TTC549 (cell line): ENCODE results near the gene PAX2.

ENCODE experiments used
- FAIRE-seq: peaks from 2 replicates; lab custom pipeline; 2012; peaks lifted over from hg19 to GRCh38; lab: Jason Lieb, UNC

Gene PAX2

DNA sequence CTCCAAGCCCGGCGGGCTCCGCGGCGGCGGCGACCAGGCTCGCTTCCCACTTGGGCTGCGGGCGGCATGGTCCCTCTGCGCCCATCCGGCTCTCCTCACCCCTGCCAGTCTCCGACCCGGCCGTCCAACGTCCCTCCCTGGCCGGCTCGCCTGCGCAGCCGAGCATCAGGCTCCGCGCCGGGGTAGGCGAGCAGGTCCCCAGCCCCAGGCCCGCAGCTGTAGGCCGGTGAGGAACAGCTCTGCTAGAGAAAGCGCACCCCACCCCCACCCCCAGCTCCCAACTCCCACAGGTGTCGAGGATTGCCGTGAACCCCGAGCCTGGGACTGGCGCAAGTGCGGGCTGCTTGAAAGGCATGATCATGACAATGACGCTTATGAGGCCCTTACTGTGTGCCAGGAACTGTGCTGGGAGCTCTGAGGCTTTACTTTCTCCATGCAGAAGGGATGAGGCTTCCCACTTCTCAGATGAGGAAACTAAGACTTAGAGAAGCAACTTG lies 20.8 kb upstream of the PAX2 start:
- FAIRE-seq, result no peak

DNA sequence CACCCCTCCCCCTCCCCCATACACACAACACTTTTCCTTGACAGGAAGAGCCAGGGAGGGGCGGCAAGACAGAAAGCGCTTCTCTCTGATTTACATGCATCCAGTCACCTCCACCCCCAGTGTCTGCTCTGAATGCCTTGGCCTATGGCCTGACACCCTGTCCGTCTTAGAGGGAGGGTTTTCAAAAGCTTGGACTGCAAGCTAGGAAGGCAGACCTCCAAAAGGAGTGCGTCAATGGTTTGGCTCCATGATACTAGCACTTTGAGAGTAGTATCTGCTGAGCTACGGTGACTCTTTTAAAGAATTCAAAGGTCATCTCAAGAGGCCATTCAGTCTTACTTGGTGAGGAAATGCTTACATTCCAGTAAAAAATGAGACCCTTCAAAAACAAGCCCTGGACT lies 20.3 kb upstream of the PAX2 start:
- FAIRE-seq, result no peak

DNA sequence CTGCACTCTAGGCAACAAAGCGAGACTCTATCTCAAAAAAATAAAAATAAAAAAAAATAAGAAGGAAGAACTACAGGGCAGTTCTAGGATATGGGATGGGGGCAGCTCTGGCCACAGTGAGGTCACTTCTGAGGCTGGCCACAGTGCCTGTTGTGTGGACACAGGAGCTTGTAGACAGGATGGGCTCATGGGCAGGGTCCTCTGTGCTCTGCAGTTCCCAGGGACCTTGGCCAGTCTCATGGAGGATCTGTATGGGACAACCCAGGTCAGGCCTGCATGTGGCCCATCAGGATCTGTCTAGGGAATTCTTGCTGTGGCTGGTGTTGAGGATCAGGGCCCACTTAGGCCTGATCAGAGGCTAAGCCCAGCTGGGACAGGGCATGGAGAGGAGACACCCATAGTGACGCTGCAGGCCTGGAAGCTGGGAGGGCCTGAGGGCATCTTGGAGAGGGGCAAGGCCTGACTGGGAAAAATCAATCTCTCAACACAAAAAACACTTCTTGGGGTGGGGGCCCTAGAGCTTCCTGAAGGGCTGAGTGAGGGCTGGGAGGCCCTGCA lies 19.4 kb upstream of the PAX2 start:
- FAIRE-seq, result no peak

DNA sequence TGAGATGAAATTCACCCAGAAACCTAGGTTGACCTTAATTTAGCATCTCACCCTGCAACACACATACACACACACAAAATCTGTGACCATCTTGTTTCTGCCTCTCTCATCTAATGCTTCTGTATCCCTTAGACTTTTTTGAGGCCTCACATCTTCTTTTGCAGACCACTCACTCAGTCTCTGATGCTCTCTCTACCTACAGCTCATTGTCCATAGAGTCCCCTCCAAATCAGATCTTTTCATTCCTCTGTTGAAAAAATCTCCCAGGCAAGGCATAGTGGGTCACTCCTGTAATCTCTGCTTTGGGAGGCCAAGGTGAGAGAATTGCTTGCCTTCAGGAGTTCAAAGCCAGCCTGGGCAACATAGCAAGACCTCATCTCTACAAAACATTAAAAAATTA lies 17.6 kb upstream of the PAX2 start:
- no peak for FAIRE-seq

DNA sequence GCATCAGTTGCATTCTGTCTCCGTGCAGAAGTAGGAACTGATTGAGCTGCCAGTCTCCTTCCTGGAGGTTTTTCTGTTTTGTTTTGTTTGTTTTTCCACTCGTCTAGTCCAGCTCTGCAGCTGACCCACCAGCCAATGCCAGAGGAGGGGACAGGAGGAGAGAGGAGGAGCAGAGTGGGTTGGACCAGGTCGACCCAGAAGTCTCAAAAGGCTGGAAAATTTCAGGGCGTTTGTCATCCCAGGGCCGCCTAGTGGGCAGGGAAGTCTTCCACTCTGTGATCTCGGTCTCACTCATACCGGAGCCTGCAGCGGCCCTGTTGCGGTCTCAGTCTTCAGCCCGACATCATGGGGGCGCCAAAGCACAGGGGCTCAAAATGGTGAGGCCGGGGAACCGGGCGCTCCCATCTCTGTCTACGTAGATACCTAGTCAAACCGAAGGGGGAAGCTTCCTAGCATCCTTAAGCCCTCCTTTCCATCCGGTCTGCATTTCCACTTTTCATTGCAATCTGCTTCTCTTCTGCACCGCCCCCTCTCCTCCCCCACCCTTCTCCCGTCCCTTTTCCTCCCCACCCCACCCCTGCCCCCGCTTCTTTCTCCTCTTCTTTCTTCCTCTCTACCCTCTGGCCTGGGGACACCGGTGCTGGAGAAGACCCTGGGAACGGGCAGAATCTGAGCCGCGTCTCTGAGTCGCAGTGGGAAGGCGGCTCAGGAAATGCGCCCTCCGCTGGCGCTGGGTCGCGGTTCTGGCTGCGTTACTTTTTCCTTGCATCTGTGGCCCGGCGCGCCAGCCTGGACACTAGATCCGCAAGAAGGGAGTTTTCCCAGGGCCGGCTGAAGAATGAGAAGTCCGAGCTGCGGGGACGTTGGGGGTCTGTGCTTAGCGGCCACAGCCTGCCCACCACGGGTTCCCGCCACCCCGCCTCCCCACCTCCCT lies 16.2 kb upstream of the PAX2 start:
- peak; percentile 3 for FAIRE-seq

DNA sequence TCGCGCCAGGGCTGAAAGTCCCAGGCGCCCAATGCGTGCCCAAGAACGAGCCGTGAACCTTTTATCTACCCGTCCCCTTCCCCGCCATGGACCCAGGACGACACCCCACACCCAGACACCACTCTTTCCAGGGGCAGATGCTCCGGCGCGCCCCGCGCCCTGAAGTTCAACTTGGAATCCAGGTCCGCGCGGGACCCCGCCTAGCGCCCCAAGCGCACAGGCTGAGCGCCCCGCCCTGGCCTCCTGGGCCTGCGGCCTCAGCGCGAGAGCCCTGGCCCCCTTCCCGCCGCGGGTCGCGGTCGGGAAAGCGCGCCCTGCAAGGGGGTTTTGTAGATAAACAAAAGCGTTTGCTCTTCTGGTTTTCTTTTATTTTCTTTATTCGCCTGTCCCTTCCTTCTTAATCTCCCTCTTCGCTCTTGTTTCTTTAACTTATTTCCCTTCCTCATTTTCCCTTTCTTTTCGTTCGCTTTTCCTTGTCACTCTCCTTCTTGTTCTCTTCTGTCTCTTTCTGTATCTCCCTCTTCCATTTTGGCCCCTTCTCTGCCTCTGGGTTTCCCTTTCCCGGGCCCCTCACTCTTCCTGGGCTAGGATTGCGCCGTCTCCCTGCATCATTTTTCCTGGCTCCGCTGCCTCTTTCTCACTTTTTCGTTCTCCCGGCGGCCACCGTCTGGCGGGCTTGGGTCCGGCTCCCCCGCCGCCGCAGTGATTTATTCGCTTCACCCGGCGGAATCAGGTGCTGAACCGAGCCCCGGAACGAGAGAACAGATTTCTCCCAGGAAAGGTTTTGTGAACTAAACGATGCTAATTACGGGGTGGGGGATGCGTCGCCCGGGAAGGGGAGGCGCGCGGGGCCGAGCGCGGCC lies 15.3 kb upstream of the PAX2 start:
- FAIRE-seq, result no peak

DNA sequence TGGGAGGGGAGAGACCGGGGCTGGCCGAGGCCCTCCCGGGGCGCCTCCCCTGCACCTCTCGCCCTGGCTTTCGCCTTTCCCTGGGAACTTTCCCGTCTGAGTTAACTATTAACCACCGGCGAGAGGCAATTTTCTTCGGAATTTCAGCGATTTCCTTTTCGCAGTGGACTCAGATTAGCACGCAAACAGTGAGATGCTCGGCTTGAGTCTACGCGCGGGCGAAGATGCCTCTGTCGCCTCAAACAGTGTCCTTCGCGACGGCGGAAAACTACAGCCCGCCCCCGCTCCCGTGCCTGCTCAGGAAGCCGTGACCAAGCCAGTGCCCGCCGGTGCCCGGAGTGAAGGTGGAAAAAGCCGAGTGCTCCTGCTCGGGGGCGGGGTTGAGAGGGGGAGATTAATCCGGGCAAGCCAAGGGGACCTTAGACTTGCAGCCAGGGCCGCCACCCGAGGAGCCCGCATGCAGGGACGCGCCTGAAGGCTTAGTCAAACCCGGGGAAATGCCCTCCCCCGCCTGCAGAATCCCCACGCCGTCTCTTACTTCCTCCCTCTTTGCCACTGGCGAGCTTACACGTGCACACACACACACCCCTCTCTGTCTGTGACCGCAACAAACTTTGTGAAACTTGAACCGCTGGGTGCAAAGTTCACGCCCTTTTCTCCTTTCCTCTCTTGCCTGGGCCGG lies 14.5 kb upstream of the PAX2 start:
- FAIRE-seq, result no peak

DNA sequence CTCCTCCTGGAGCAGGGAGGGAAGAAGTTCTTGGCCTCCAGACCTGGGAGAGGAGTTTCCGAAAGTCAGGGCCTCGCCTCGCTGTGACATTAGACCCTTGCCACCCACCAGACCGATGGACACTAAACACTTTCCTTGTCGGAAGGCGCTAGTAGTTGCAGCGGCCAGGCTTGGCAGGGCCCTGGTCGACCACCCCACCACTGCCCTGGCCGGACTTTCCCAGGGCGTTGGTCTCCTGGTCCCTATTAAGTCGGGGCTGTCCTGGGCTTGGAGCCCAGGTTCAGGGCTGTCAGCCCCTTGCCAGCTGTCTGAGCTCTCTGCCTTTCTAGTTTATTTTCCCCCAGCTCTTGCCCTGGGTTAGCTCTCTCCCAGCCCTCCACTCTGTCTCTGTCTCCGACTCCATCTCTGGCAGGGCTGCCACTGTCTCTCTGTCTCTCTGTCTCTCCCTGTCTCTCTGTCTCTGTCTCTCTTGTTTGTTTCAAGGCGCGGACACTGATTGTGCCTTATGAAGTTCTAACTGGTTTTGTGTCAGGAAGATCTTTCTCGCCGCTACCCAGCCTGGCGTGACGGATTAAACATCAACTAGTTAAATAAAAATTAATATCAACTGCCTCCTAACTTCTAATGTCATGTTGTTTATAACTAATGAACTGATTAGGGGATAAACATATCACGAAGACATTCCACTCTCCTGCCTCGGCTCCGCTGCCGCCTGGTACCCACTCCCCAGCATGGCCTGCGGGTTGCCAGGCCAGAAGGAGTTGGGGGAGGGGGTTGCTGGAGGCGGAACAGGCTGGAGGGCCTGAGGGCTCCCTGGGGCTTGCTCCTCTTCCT lies 13.8 kb upstream of the PAX2 start:
- FAIRE-seq, result no peak

DNA sequence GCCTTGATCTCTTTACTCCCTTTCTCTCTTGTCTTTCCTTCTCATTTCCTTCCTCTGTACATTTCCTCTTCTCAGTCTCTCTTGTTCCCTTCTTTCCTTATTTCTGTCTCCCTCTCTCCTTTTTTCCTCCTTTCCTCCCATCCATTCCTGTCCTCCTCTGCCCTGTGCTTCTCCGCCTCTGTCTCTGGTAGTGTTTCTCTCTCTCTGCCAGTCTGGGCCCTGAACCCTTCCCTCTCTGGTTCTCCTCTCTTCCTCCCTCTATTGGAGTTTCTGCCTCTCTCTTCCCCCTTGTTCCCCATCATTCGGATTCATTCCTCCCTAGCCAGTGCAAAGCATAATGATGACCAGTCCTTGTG lies 13.2 kb upstream of the PAX2 start:
- FAIRE-seq, result no peak

DNA sequence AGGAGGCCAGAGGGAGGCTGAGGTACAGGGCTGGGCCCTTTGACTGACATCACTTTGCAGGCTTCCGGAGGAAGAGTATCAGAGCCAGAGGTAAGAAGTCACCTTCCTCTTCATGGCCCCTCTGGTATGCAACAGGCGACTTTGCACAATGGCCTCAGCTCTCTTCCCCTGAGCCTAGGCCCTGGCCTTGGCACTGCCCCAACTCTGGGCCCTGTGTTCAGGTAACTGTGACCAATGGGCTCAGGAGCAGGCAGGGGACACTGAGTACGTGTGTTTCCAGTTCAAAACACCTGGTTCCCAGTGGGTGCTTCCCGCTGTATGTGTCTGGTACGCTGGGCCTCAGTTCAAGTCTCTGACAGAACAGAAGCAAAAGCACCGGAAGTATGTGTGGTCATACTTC lies 12.1 kb upstream of the PAX2 start:
- FAIRE-seq, result no peak

DNA sequence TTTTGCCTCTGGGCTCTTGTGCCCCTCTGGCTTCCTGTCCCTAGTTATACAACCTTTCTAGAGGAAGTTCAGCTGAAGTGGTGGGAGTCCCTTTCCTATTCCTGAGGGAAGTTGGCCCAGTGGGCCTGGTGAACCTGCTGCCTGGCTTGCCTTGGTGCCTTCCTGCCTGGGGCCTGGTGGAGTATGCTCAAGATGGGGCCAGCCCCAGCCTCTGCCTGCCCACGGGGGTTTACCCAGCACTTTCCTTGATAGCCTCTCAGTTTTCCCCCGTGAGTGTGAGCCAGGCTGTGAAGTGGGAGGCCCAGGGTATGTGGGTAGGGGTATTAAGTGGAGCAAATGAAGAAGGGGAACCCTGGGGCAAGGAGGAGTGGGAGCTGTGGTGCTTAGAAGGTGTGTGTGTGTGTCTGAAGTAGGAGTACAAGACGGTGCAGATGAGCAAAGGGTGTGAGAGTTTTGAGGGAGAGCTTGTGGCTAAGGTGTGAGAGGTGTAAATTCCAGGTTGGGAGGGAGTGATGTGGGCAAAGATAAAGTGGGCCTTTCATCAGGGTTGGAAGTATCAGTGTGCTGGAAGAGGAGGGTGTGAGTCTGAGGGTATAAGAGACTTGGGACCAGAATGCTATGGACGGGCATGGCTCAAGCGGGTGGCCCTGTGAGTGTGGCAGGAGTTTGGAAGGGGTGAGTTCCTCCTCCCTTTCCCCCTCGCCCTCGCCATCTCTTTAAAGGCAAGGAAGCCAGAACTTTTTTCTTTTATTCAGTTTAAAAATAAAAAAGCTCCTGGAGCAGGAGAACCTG lies 10.9 kb upstream of the PAX2 start:
- FAIRE-seq, result no peak

DNA sequence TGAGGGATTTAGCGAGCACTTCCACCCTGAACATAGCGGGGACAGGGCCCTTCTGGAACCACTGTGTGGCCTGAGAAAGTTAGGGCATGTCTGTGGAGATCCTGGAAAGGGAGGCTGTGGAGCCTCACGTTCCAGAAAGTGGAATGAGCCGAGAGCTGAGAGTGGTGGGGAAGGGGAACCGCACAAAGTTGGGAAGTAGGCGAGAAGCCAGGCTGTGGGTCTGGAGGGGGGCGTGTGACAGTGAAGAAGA lies 10.4 kb upstream of the PAX2 start:
- no peak for FAIRE-seq

DNA sequence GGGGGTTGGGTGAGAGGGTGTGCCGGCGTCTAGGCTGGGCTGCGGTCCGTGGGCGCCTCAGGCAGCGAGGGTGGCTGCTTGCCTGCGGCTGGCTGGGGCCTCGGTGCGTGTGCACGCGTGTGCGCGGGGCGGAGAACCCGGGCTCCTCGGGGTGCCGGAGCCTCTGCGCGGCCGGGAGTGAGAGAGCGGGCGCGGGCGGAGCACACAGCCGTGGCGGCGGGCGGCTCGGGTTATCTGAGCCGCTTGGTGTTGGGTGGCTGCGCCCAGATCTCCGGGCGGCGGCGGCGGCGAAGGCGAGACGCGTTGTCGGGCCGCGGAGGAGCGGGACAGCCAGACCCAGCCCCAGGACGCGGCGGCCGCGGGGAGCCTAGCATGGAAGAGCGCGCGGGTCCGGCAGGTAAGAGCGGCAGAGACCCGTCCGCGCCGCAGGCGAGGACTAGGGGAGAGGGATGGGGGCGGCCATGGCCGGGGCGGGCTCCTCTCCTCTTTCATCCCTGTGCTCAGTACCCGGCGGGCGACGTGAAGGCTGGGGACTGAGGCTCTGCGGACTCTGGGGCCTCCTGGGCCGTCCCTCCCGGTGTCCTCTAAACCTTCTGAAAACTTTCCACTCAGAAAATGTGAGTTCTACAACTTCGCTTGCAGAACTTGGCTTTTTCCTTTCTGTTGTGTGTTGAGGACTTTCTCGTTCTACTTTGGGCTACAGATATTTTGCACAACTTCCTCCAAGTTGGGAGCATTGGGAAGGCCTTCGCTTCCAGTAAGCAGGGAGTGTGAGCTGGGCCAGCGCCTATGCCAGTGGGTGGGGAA lies 9.8 kb upstream of the PAX2 start:
- no peak for FAIRE-seq

DNA sequence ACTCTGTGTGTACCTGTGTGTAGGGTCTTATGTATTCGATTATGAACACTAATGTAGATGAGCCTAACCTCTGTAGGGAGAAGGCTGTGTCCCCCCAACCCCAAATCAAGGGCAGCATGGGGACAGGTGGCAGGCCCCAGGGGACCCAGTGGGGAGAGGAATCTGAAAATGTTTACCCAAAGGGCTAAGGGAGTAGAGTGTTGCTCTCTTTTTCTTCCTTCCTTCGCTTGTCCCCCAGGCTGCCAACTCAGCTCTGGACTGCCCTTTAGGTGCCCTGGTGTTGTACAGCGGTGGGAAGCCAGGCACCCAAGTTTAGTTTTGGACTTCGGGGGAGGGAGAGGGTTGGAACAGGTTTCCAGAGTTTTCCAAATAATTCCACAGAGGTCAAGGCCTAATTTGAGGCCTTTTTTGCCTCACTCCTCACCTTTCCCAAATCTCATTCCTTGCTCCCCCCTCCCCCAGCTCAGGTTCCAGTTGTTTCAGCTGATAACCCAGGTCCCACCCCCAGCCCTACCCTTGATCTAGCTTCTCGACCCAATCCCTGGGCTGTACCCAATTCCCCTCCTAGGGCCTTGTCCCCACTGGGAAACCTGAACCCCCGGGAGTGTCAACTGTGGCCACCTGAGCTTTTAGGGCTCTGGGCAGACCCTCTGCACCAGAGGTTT lies 9.1 kb upstream of the PAX2 start:
- FAIRE-seq, result no peak

DNA sequence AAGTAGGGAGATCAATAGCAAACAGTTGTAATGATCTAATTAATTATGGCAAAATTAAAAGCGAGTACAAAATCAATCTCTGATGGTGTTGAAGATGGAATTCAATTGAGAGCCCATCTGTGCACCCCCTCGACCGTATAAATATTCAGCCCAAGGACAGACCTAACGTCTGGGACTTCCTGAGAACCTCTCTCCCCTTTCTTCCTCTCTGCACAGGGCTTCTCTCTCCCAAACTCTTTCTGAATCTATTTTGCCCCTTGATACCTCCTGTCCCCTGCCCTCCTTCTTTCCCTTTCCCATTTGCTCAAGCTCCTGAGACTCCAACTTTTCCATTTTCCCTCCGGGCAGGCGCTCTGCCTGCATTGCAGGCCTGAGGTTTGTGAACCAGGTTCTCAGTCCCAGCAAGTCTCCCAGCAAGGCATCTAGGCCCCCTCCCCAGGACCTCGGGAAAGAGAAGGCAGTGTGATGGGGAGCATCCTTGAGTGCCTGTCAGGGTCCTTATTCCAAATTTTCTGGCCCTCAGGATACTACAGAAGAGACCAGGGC lies 8.5 kb upstream of the PAX2 start:
- no peak for FAIRE-seq

DNA sequence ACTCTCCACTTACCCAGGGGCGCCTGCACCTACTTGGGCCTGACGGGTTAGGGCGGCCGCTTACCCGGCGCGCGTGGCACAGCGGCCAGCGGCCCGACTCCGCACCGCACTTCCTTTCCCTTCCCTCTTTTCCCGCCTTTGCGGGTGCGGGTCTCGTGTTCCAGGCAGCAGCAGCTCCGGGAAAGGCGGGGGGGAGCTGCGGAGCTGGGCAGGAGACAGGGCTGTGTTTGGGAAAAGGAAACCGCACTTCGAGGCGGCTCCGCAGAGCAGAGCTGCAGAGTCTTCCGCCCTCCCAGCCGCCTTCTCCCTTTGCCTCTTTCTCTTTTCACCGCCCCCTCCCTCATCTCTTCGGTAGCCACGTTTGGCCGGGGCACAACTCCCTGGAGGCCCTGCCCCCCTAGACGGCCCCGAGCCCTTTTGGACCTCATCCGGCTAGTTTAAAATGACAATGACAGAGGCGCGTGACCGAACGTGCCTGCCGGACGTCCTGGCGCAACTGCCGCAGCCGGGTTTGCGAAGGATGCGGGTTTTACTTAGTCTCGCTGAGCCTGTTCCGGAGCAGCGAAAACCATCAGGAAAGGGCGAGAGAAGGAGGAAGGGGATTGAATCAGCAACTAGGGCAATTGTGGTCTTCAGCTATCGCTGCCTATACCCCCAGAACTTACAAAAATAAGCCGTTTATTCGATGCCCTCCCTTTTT lies 7.9 kb upstream of the PAX2 start:
- FAIRE-seq, result no peak

DNA sequence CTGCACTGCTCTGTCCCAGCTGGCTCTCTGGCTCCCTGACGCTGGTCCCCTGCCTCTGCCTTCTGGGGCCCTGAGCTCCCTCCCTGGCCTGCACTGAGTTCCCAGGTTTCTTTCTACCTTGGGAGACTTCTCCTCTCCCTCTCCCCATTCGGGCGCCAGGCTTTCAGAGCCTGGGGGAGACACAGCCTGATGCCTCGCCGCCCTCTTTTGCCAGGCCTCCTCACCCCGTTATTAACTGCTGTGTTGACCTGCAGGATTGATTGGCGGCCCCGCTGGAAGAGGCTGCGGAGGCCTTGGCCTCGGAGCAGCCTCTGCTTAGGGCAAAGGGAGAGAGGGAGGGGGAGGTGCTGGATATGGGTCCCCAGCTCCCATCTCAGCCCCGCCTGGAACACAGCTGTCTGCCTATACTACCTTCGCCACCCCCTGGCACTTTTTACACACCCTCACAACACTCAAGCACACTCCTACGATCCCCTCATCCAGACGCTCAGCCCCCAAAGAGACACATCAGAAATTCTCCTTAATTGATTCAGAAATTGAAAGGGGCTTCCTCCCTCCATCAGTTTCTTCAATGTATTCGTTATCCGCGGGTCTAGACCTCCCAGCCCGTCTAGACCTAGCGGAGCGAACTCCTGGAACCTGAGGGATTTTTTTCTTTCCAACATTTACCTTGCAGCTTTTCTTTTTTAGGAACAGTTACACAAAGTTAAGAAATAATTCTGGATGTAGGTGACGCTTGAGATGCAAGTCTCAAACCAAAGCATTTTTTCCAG lies 7.1 kb upstream of the PAX2 start:
- no peak for FAIRE-seq
